GM23248 (cell line): ENCODE results near the gene SFMBT1. TPM values are rescaled to one million over a fixed set of nuclear protein-coding genes. Genes with fewer than 3 reads are reported as not detected.

Experiments used
- DNase-seq: peaks from one replicate; pipeline ENCODE4 v3.0.0-alpha.2; 2015
- H2AFZ ChIP-seq: fragments of 200-600 bp; sonication (generic); 2 replicates; pipeline ENCODE4 v1.6.1; 2016; ENCODE audit warnings: antibody characterized with exemption
- H3F3A ChIP-seq: fragments of 200-600 bp; sonication (generic); 2 replicates; pipeline ENCODE4 v1.6.1; 2016; ENCODE audit warnings: mild to moderate bottlenecking, antibody characterized with exemption, mixed run types; ENCODE audit not compliant: insufficient read depth
- H3K27ac ChIP-seq: fragments of 200-600 bp; sonication (generic); 2 replicates; pipeline ENCODE4 v1.5.1; 2016; ENCODE audit warnings: mild to moderate bottlenecking
- H3K27me3 ChIP-seq: fragments of 200-600 bp; sonication (generic); replicated peaks from 2 replicates; pipeline ENCODE4 v1.6.1; 2016; ENCODE audit warnings: mild to moderate bottlenecking; ENCODE audit not compliant: insufficient read depth
- H3K36me3 ChIP-seq: fragments of 200-600 bp; sonication (generic); 2 replicates; pipeline ENCODE4 v1.6.1; 2016; ENCODE audit warnings: low read depth, mild to moderate bottlenecking
- H3K4me1 ChIP-seq: fragments of 200-600 bp; sonication (generic); 2 replicates; pipeline ENCODE4 v1.6.1; 2016; ENCODE audit warnings: mild to moderate bottlenecking; ENCODE audit not compliant: insufficient read depth
- H3K4me2 ChIP-seq: fragments of 200-600 bp; sonication (generic); one replicate; pipeline ENCODE4 v1.6.1; 2016; ENCODE audit warnings: mild to moderate bottlenecking; ENCODE audit not compliant: unreplicated experiment
- H3K4me3 ChIP-seq: fragments of 200-600 bp; sonication (generic); 2 replicates; pipeline ENCODE4 v1.5.1; 2016; ENCODE audit warnings: mild to moderate bottlenecking
- H3K79me2 ChIP-seq: fragments of 200-600 bp; sonication (generic); 2 replicates; pipeline ENCODE4 v1.6.1; 2016; ENCODE audit warnings: mild to moderate bottlenecking; ENCODE audit not compliant: insufficient read depth
- H3K9ac ChIP-seq: fragments of 200-600 bp; sonication (generic); 2 replicates; pipeline ENCODE4 v1.6.1; 2016; ENCODE audit warnings: mild to moderate bottlenecking
- H3K9me2 ChIP-seq: fragments of 200-600 bp; sonication (generic); 2 replicates; pipeline ENCODE4 v1.6.1; 2016; ENCODE audit warnings: mixed run types, mild to moderate bottlenecking, moderate library complexity; ENCODE audit not compliant: insufficient read depth
- H3K9me3 ChIP-seq: fragments of 200-600 bp; sonication (generic); one replicate; pipeline ENCODE4 v1.6.1; 2017; ENCODE audit warnings: low read depth
- H4K20me1 ChIP-seq: fragments of 200-600 bp; sonication (generic); 2 replicates; pipeline ENCODE4 v1.6.0; 2016; ENCODE audit not compliant: insufficient read depth
- EZH2 ChIP-seq: fragments of 200-600 bp; sonication (generic); IDR thresholded peaks from 2 replicates; pipeline ENCODE4 v1.6.1; 2018; ENCODE audit warnings: antibody characterized with exemption, mild to moderate bottlenecking; ENCODE audit not compliant: insufficient read depth, poor library complexity, severe bottlenecking
- EZH2phosphoT487 ChIP-seq: fragments of 200-600 bp; sonication (generic); IDR thresholded peaks from 2 replicates; pipeline ENCODE4 v1.6.1; 2018; ENCODE audit warnings: antibody characterized with exemption, moderate library complexity, mild to moderate bottlenecking, low read depth; ENCODE audit not compliant: insufficient read depth
- WGBS, 2 experiments: methylation state at CpG; one replicate each; pipeline ENCODE4 v1.1.6; 2015 to 2017; ENCODE audit warnings: low lambda C conversion rate in 2 of 2, low coverage in 1 of 2; ENCODE audit errors: missing lambda C conversion rate in 2 of 2; 5-methylcytosine and 5-hydroxymethylcytosine counted together
- in situ Hi-C: fragments of 300-500 bp; cut with MboI; formaldehyde crosslinking; loops from 2 replicates; pipeline ENCODE4 v1.15.0; 2020
- polyA plus RNA-seq: library from polyadenylated mRNA; unstranded; fragments of >200 nt; fragmentation: Nextera tagmentation; extraction: Ambion mirVana; gene quantifications from 2 replicates; pipeline ENCODE4 v1.2.1, GENCODE V29; 2016
- total RNA-seq: library from RNA; depleted of rRNA; stranded (reverse); fragments of >200 nt; shearing (Covaris generic); gene quantifications from 2 replicates; pipeline ENCODE4 v1.2.3, GENCODE V29; 2014

SFMBT1 gene
- total and polyA plus RNA-seq, 2 experiments from 2014 or later = 2.3 to 2.6 TPM

DNA sequence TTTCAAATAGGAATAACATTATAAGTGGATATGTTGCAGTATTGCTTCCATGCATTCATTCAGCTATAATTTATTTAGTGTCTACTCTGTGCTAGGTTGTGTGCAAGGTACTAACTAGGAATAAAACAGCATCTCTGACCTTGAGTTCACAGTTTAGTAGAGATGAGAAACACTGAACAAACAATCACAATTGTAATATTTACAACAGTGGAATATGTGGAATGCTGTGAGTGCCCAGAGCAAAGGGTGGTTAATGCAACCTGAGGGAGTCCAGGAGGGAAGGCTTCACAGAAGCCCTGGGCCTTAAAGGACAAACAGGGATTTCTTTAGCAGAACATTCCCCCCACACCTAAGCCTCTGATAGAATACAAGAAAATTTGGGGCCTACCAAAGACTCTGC is 13.3 kb downstream of the SFMBT1 start:
- in situ Hi-C loops = no loop called here
- Histone ChIP-seq H3K79me2 (no peaks in the 10 kb centered on the region; the same call in 1 of the 2 replicates), H4K20me1 (no peaks in the 10 kb centered on the region), H3K27me3 (no peaks in the 10 kb centered on the region), H3K9me2 (no peaks in the 10 kb centered on the region), H3K4me2 (no peak overlapping the region), H3K4me1 (no peaks in the 10 kb centered on the region), H3K9ac (no peak overlapping the region), H3K27ac (no peak overlapping the region), H3F3A (no peaks in the 10 kb centered on the region), H2AFZ (no peak overlapping the region), H3K4me3 (no peak overlapping the region), H3K36me3 (no peaks in the 10 kb centered on the region), H3K9me3 (no peaks in the 10 kb centered on the region)
- TF ChIP-seq EZH2phosphoT487 (no peak), EZH2 (no peak)
- DNase-seq = no peak

DNA sequence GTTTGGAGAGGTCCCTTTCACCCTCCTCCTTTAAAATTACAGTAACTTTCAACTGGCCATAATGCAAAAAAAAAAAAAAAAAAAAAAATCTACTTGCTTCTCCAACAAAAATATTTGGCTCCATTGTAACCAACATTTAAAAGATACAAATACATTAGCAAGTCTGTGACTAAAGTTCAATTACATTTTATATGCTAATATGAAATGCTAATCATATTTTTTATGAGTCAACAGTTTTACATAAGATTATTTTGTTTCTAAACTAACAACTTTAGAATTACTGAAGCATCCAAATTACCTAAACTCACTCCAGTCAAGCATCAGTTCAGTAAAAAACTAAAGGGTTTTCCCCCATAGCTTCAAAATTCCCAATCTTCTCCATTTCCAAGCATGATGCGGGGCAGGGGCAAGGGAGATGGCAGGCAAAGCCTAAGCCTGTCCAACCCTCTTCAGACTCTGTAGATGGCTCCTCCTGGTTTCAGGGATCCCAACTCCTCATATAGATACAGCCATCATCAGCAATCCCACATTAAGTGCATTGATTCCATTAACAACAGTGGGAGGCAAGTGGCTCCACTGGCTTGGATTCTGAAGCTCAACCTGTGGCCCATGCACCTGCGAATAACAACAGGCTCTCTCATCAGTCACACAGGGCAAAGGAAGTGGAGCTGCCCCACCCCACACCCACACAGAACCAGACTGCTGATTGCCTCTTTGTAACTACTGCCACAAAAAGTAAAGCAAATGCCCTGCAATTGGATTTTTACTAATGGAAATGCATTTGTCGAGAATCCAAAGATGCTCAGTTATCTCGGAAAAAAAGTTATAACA is 15.0 kb downstream of the SFMBT1 start:
- H2AFZ ChIP-seq = no peak overlapping the region
- DNase-seq = no peak
- 93 to 97% methylated on average over 4 of the region's 4 CpGs for WGBS, 2 experiments

GRCh38 chr3:53028641-53029040 is 17.2 kb downstream of the SFMBT1 start:
- Histone ChIP-seq H3K27me3 (no peaks in the 10 kb centered on the region), H2AFZ (no peak overlapping the region), H3K4me2 (no peak overlapping the region), H3K4me1 (no peaks in the 10 kb centered on the region), H3K4me3 (no peak overlapping the region), H3K36me3 (no peaks in the 10 kb centered on the region), H3K79me2 (no peaks in the 10 kb centered on the region; the same call in 1 of the 2 replicates), H3K9ac (no peak overlapping the region), H3K9me3 (no peaks in the 10 kb centered on the region), H3K9me2 (no peaks in the 10 kb centered on the region), H3K27ac (no peak overlapping the region), H4K20me1 (no peaks in the 10 kb centered on the region), H3F3A (no peaks in the 10 kb centered on the region)
- in situ Hi-C loops = no loop called here
- 95 to 96% methylated on average over 7 of the region's 7 CpGs for WGBS, 2 experiments
- no peak for DNase-seq
- TF ChIP-seq EZH2phosphoT487 = no peak
- TF ChIP-seq EZH2 = no peak

More for the DNA sequence above, 15.0 kb downstream of the SFMBT1 start:
- H3K4me2 ChIP-seq = no peak overlapping the region
- H4K20me1 ChIP-seq = no peaks in the 10 kb centered on the region
- no peaks in the 10 kb centered on the region for H3K9me3 ChIP-seq
- H3K9ac ChIP-seq = no peak overlapping the region
- H3F3A ChIP-seq = no peaks in the 10 kb centered on the region
- in situ Hi-C loops = no loop called here
- H3K27me3 ChIP-seq = no peaks in the 10 kb centered on the region
- no peak overlapping the region for H3K27ac ChIP-seq
- H3K4me1 ChIP-seq = no peaks in the 10 kb centered on the region
- no peaks in the 10 kb centered on the region; the same call in 1 of the 2 replicates for H3K79me2 ChIP-seq
- H3K36me3 ChIP-seq = no peaks in the 10 kb centered on the region
- H3K4me3 ChIP-seq = no peak overlapping the region
- TF ChIP-seq EZH2 = no peak
- H3K9me2 ChIP-seq = no peaks in the 10 kb centered on the region

GRCh38 chr3:53027254-53027844 is 18.5 kb downstream of the SFMBT1 start:
- Histone ChIP-seq H3K27me3 (no peaks in the 10 kb centered on the region), H2AFZ (no peak overlapping the region), H3F3A (no peaks in the 10 kb centered on the region), H3K4me2 (no peak overlapping the region), H3K79me2 (no peaks in the 10 kb centered on the region; the same call in 1 of the 2 replicates), H3K4me3 (no peak overlapping the region), H3K9me3 (no peaks in the 10 kb centered on the region), H3K4me1 (no peaks in the 10 kb centered on the region), H4K20me1 (no peaks in the 10 kb centered on the region), H3K9me2 (no peaks in the 10 kb centered on the region), H3K9ac (no peak overlapping the region), H3K36me3 (no peaks in the 10 kb centered on the region), H3K27ac (no peak overlapping the region)
- TF ChIP-seq EZH2 (no peak), EZH2phosphoT487 (no peak)
- DNase-seq = no peak
- WGBS, 2 experiments = 94 to 97% methylated on average over 4 of the region's 4 CpGs
- in situ Hi-C loops = no loop called here
